Fibroblast of pulmonary artery (primary cell): ENCODE data around the gene SPATA32.
A peak's percentile ranks its signal among the peaks of the same experiment; 100 is the strongest.

Experiments used
- DNase-seq: peaks from one replicate; pipeline ENCODE4 v3.0.0-alpha.2; 2010; ENCODE audit warnings: low read depth
- H3K4me3 ChIP-seq: replicated peaks from 2 replicates; pipeline ENCODE4 v1.5.1; 2011; ENCODE audit warnings: low read depth, mild to moderate bottlenecking, control low read depth, low read length, moderate library complexity
- TF ChIP-seq, protein P1 (sequence below): IDR thresholded peaks from 2 replicates; pipeline ENCODE4 v1.5.1; 2011; ENCODE audit warnings: mild to moderate bottlenecking, control low read depth, low read length, inconsistent platforms; ENCODE audit errors: missing control alignments

SPATA32 gene

DNA sequence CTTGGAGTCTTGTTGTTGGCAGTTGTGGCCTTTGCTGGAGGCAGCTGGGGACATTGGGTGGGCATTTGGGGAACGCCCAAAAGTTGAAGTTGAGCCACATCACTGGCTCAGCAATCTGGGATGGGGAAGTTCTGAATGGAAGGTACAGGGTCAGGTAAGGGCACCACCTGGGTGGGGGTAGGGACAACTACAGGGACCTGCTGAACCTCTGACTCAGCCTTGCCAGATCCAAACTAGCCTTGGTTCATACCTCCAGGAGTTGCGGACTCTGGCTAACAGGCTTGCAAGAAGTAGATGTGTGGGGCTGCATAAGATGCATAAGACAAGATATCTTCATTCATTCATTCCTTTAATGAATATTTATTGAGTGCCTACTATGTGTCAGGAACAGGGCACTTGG, 24.2 kb downstream of the SPATA32 start:
- DNase-seq, result no peak
- TF ChIP-seq, protein P1, sequence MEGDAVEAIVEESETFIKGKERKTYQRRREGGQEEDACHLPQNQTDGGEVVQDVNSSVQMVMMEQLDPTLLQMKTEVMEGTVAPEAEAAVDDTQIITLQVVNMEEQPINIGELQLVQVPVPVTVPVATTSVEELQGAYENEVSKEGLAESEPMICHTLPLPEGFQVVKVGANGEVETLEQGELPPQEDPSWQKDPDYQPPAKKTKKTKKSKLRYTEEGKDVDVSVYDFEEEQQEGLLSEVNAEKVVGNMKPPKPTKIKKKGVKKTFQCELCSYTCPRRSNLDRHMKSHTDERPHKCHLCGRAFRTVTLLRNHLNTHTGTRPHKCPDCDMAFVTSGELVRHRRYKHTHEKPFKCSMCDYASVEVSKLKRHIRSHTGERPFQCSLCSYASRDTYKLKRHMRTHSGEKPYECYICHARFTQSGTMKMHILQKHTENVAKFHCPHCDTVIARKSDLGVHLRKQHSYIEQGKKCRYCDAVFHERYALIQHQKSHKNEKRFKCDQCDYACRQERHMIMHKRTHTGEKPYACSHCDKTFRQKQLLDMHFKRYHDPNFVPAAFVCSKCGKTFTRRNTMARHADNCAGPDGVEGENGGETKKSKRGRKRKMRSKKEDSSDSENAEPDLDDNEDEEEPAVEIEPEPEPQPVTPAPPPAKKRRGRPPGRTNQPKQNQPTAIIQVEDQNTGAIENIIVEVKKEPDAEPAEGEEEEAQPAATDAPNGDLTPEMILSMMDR, result no peak
- no peak overlapping the region for H3K4me3 ChIP-seq

DNA sequence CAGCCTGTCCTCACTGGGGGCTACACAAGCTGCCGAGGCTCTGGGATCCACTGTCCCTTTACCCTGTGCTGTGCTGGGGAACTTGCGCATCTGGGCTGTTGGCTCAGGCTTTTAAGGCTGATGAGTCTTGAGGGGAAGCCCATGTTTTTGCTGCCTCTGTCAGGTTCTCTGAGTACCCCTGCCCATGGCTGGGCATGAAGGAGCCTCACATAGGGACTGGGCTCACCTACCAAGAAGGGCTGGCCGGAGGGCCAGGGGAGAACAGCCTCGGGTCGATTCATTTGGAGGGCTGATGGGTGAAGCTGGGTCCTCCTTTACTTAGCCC, 25.6 kb downstream of the SPATA32 start:
- H3K4me3 ChIP-seq, result no peak overlapping the region
- DNase-seq, result no peak
- TF ChIP-seq, protein P1, result no peak

DNA sequence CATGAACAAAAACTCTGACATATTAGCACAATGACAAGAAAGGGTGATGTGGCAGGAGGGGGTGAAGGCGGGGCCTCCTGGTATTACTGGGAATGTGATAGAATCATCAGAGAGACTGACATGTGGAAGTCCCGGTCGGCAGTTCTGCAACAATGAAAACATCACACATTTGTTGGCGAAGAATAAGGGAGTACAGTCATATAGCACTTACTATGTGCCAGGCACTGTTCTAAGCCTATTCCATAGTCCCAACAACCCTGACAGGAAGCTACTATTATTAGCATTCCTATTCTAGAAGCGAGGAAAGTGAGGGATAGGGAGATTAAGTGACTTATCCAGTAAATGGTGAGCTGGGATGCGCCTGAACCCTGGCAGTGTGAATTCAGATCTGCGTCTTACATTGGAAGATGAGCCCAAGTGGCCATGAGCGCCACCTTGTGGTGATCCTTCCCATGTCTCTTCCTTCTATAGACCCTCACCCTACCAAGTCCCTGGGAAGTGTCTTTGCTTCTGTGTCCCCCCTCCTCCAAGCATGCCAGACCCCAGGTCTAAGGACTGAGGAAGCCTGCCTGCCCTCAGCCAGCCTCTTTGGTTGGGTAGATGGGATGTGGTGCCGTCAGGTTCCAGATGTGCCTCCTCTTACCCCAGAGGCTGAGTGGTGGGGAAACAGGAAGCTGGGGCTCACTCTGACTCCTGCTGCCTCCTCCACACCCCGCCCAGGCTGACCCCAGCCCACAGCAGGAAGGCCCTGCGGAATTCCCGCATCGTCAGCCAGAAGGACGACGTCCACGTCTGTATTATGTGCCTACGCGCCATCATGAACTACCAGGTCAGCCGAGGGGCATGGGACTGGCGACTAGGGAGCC, 26.2 kb downstream of the SPATA32 start:
- DNase-seq, result peak; percentile 87
- H3K4me3 ChIP-seq, result no peak overlapping the region
- TF ChIP-seq, protein P1, result peak; percentile 93

DNA sequence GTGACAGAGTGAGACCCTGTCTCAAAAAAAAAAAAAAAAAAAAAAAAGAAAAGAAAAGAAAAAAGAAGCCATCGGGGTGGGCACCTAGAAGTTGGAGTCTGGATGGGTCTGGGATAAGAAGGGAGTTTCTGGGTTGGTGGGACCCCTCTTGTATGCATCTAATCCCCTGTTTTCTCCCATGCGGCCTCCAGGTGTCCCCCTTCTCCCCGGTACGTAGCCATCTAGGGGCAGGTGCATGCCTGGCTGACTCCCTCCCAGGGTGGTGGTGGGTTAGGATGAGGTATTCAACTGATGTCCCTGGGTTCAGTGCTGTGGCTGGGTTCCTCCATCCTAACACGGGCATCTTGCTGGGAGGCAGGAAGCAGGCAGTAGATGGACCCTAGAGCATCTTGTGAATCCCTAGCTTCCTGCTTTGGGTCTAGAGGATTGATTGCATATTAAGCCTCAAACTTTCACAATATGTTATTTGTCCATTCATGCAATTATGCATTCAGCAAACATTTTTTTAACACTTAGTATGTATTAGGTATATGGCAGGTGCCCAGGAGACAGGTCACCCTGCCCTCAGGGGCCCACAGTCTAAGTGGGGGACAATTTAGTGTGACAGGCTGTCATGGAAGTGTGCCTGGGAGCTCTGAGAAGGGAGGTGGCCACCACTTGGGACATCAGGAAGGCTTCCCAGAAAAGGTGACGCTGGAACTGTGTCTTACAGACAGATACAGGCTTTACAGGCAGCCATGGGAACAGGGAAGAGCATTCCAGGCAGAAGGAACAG, 27.1 kb downstream of the SPATA32 start:
- TF ChIP-seq, protein P1, result peak; percentile 31
- no peak overlapping the region for H3K4me3 ChIP-seq
- no peak for DNase-seq

DNA sequence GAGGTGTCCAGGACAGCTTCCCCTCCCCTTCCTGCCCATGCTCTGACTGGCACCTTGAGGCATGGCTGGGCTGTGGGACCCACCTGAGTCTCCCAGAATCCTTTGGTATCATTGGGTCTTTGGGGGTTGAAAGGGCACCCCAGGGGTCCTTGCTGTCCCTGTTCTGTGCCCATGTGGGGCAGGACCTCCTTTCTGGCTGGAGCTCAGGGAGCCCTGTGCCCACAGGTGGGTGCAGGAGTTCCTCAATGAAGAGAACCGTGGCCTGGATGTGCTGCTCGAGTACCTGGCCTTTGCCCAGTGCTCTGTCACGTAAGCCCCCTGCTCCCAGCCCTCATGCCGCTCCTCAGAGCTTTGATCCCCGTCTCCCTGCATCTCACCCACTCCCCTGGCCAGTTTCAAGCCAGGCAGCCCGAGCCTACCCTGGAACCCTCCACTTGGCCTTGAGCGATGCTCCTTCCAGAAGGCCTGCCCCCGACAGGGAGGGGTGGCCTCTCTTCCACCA, 28.4 kb downstream of the SPATA32 start:
- H3K4me3 ChIP-seq, result no peak overlapping the region
- no peak for DNase-seq
- TF ChIP-seq, protein P1, result no peak

DNA sequence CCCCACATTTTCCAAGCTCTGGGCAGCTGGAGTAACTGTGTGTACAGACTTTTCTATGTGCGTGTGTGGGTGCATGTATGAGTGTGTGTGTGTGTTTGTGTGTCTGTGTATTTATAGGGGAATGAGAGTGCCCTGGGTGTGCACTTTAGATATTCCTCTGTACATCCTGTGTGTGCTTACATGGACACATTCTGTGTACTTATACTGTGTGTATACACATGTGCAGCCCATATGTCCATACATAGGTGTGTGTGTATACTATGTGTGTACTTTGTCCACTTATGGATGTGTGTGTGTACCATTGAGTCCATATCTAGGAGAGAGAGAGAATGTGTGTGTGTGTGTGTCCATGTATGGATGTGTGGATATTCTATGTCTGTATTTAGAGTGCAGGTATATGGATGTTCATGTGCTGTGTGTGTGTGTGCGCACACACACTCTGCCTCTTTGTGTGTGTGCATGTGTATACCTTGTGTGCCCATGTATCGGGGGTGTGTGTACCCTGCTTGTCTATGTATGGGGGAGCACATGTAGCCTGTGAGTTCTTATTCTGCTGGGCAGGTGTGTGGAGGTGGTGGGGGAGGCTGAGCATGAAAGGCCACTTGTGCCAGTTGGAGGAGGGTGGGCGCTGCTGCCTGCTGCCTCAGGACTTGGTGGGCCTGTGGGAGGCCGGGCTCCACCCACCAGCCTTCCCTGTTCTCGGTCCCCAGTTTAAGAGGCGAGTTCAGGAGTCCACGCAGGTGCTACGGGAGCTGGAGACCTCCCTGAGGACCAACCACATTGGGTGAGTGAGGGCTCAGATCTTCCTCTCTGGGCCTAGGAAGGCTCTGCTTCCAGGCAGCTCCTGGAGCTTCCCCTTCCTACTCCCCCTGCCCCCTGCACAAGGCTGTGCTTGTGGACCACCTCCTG, 29.1 kb downstream of the SPATA32 start:
- no peak overlapping the region for H3K4me3 ChIP-seq
- no peak for DNase-seq

More for the DNA sequence above, 29.1 kb downstream of the SPATA32 start:
- TF ChIP-seq, protein P1, result no peak
